GM23338 (cell line): ENCODE data around the gene TENT5C. TPM values are rescaled to one million over a fixed set of nuclear protein-coding genes. Genes with fewer than 3 reads are reported as not detected.

Source experiments
- ATAC-seq: fragments of 200-7000 bp; cut with Tn5 transposase; 3 replicates; pipeline ENCODE4 v1.9.1; 2020
- DNase-seq: peaks from one replicate; pipeline ENCODE4 v3.0.0-alpha.2; 2015; ENCODE audit warnings: low spot score
- H2AFZ ChIP-seq: fragments of 200-600 bp; sonication (generic); 2 replicates; pipeline ENCODE4 v1.8.0; 2016; ENCODE audit warnings: antibody characterized with exemption, mild to moderate bottlenecking, moderate library complexity
- H3F3A ChIP-seq: fragments of 200-600 bp; sonication (generic); replicated peaks from 2 replicates; pipeline ENCODE4 v1.8.0; 2017; ENCODE audit warnings: antibody characterized with exemption, mixed run types, low read depth
- H3K27ac ChIP-seq: fragments of 200-600 bp; sonication (generic); 2 replicates; pipeline ENCODE4 v1.6.1; 2016; ENCODE audit warnings: low read depth
- H3K27me3 ChIP-seq: fragments of 200-600 bp; sonication (generic); 2 replicates; pipeline ENCODE4 v1.8.0; 2016; ENCODE audit warnings: mild to moderate bottlenecking, mixed run types, moderate library complexity; ENCODE audit not compliant: insufficient read depth
- H3K36me3 ChIP-seq: fragments of 200-600 bp; sonication (generic); 2 replicates; pipeline ENCODE4 v1.8.0; 2016; ENCODE audit warnings: mild to moderate bottlenecking; ENCODE audit not compliant: insufficient read depth
- H3K4me1 ChIP-seq: fragments of 200-600 bp; sonication (generic); 2 replicates; pipeline ENCODE4 v1.8.0; 2016; ENCODE audit warnings: mild to moderate bottlenecking, moderate library complexity; ENCODE audit not compliant: insufficient read depth
- H3K4me2 ChIP-seq: fragments of 200-600 bp; sonication (generic); 2 replicates; pipeline ENCODE4 v1.7.1; 2017; ENCODE audit warnings: mixed run types
- H3K4me3 ChIP-seq: fragments of 200-600 bp; sonication (generic); 2 replicates; pipeline ENCODE4 v1.6.1; 2016; ENCODE audit warnings: mixed run types
- H3K79me2 ChIP-seq: fragments of 200-600 bp; sonication (generic); replicated peaks from 2 replicates; pipeline ENCODE4 v1.8.0; 2017; ENCODE audit warnings: mild to moderate bottlenecking; ENCODE audit not compliant: insufficient read depth
- H3K9me2 ChIP-seq: fragments of 200-600 bp; sonication (generic); 2 replicates; pipeline ENCODE4 v1.8.0; 2017; ENCODE audit not compliant: insufficient read depth
- H4K20me1 ChIP-seq: fragments of 200-600 bp; sonication (generic); replicated peaks from 2 replicates; pipeline ENCODE4 v1.8.0; 2017; ENCODE audit warnings: mild to moderate bottlenecking; ENCODE audit not compliant: insufficient read depth
- H3K27ac Mint-ChIP-seq: 2 replicates; pipeline ENCODE4 v1.8.0; 2020; ENCODE audit warnings: inconsistent platforms, mild to moderate bottlenecking, moderate library complexity, mixed read lengths
- H3K27me3 Mint-ChIP-seq: 3 replicates; pipeline ENCODE4 v1.8.0; 2022; ENCODE audit warnings: low read depth, mild to moderate bottlenecking, moderate library complexity, mixed read lengths, inconsistent platforms; ENCODE audit not compliant: insufficient read depth, poor library complexity
- H3K36me3 Mint-ChIP-seq: 3 replicates; pipeline ENCODE4 v1.8.0; 2021; ENCODE audit warnings: low read depth, mild to moderate bottlenecking, inconsistent platforms, moderate library complexity, mixed read lengths
- H3K4me1 Mint-ChIP-seq: 3 replicates; pipeline ENCODE4 v1.8.0; 2020; ENCODE audit warnings: mild to moderate bottlenecking, inconsistent platforms, mixed read lengths
- H3K4me3 Mint-ChIP-seq: 3 replicates; pipeline ENCODE4 v1.8.0; 2021; ENCODE audit warnings: moderate library complexity, mild to moderate bottlenecking, inconsistent platforms, mixed read lengths
- H3K9me3 Mint-ChIP-seq: 3 replicates; pipeline ENCODE4 v1.8.0; 2020; ENCODE audit warnings: moderate library complexity, mild to moderate bottlenecking, inconsistent platforms, mixed read lengths
- CREB1 ChIP-seq: fragments of 250-450 bp; sonication (Bioruptor Pico); IDR thresholded peaks from 2 replicates; pipeline ENCODE4 v1.5.0; 2020; ENCODE audit warnings: low read depth, mild to moderate bottlenecking, moderate library complexity
- CTCF ChIP-seq, 2 experiments: fragments of 200-600 bp in 1 of 2; sonication (generic) in 1 of 2; conservative IDR thresholded peaks; 2 replicates each; pipeline versions ENCODE4 v1.5.1 to v1.6.1; 2016 to 2017; ENCODE audit warnings: antibody characterized with exemption in 2 of 2, low read depth in 2 of 2, mild to moderate bottlenecking in 2 of 2, moderate library complexity in 1 of 2
- NANOG ChIP-seq: IDR thresholded peaks from 2 replicates; pipeline ENCODE4 v1.6.1; 2016; ENCODE audit warnings: antibody characterized with exemption, borderline replicate concordance
- POLR2AphosphoS5 ChIP-seq: IDR thresholded peaks from 2 replicates; pipeline ENCODE4 v1.6.1; 2016; ENCODE audit warnings: antibody characterized with exemption, low read depth
- REST ChIP-seq: IDR thresholded peaks from one replicate; pipeline ENCODE4 v1.6.1; 2018; ENCODE audit warnings: antibody characterized with exemption; ENCODE audit not compliant: unreplicated experiment
- STAT1 ChIP-seq: IDR thresholded peaks from one replicate; pipeline ENCODE4 v1.6.1; 2016; ENCODE audit warnings: antibody characterized with exemption; ENCODE audit not compliant: unreplicated experiment
- ZNF114 ChIP-seq: fragments of 250-450 bp; sonication (Bioruptor Pico); IDR thresholded peaks from 2 replicates; pipeline ENCODE4 v1.5.0; 2020; ENCODE audit warnings: mild to moderate bottlenecking, moderate library complexity
- ZNF331 ChIP-seq: fragments of 250-450 bp; sonication (Bioruptor Pico); IDR thresholded peaks from 2 replicates; pipeline ENCODE4 v1.5.0; 2020; ENCODE audit warnings: low read depth, mild to moderate bottlenecking, moderate library complexity
- polyA plus RNA-seq: library from polyadenylated mRNA; unstranded; fragments of >200 nt; fragmentation: Nextera tagmentation; extraction: Ambion mirVana; gene quantifications from 2 replicates; pipeline ENCODE4 v1.2.1, GENCODE V29; 2016
- total RNA-seq: library from RNA; depleted of rRNA; stranded (reverse); fragments of >200 nt; shearing (Covaris generic); gene quantifications from 2 replicates; pipeline ENCODE4 v1.2.3, GENCODE V29; 2014

Gene TENT5C
- total and polyA plus RNA-seq, 2 experiments from 2014 or later: 0.23 to 0.80 TPM

GRCh38 chr1:117602862-117603261 lies 3.0 kb upstream of the TENT5C start (continued):
- TF ChIP-seq REST (no peak), NANOG (no peak), ZNF114 (CRISPR knock-in tag) (no peak), STAT1 (no peak)

GRCh38 chr1:117605164-117605773 lies 579 bp upstream of the TENT5C start:
- H3K4me1 Mint-ChIP-seq: peaks cover 31% of the 10 kb centered on the region
- Histone ChIP-seq H3F3A (no peaks in the 10 kb centered on the region), H3K9me2 (no peaks in the 10 kb centered on the region), H3K4me2 (peak overlapping the region; percentile 96), H3K27me3 (peaks cover 51% of the 10 kb centered on the region), H3K36me3 (no peaks in the 10 kb centered on the region), H2AFZ (peak overlapping the region; percentile 100), H3K27ac (no peak overlapping the region), H3K79me2 (no peaks in the 10 kb centered on the region), H3K4me3 (peak overlapping the region; percentile 94), H3K4me1 (peaks cover 25% of the 10 kb centered on the region), H4K20me1 (no peaks in the 10 kb centered on the region)
- peak; percentile 62 for DNase-seq
- peaks cover 29% of the 10 kb centered on the region for H3K27me3 Mint-ChIP-seq
- TF ChIP-seq CTCF (conservative IDR thresholded peaks at IDR 0.05; ENCODE audit: low read depth in 2 of 2): no peak
- TF ChIP-seq CREB1: no peak
- peak; percentile 18 for TF ChIP-seq POLR2AphosphoS5
- no peak for TF ChIP-seq ZNF331 (CRISPR knock-in tag)
- H3K4me3 Mint-ChIP-seq: peak overlapping the region; percentile 89
- H3K27ac Mint-ChIP-seq: peak overlapping the region; percentile 85
- no peaks in the 10 kb centered on the region for H3K36me3 Mint-ChIP-seq
- no peaks in the 10 kb centered on the region; the same call in 2 of the 3 replicates for H3K9me3 Mint-ChIP-seq
- peak; percentile 8 for ATAC-seq
